HG02623 (cell line): ENCODE measurements around the gene P4HTM.

Source experiments
- ATAC-seq: cut with Tn5 transposase; IDR thresholded peaks from one replicate; pipeline ENCODE4 v1.9.1; 2021; ENCODE audit warnings: moderate library complexity; ENCODE audit not compliant: unreplicated experiment

P4HTM gene

GRCh38 chr3:48982686-48983085, 7.4 kb upstream of the P4HTM start:
- ATAC-seq, result no peak

GRCh38 chr3:48983096-48983495, 6.9 kb upstream of the P4HTM start:
- ATAC-seq, result no peak

- ATAC-seq, result no peak
Measured at GRCh38 chr3:48984663-48985062, 5.4 kb upstream of the P4HTM start.

- ATAC-seq, result no peak
Measured at GRCh38 chr3:48985831-48986376, 4.1 kb upstream of the P4HTM start.

GRCh38 chr3:48989126-48989795, 780 bp upstream of the P4HTM start:
- ATAC-seq, result no peak

- no peak for ATAC-seq
Measured at GRCh38 chr3:48990636-48991469, 812 bp downstream of the P4HTM start.

- no peak for ATAC-seq
Measured at GRCh38 chr3:48991851-48992545, 2.0 kb downstream of the P4HTM start.

- no peak for ATAC-seq
Measured at GRCh38 chr3:48993834-48994233, 3.8 kb downstream of the P4HTM start.

GRCh38 chr3:48996640-48997039, 6.6 kb downstream of the P4HTM start:
- ATAC-seq, result no peak

- no peak for ATAC-seq
Measured at GRCh38 chr3:48997102-48997635, 7.1 kb downstream of the P4HTM start.

GRCh38 chr3:48997714-48998637, 7.9 kb downstream of the P4HTM start:
- ATAC-seq, result no peak

- ATAC-seq, result no peak
Measured at GRCh38 chr3:48999085-48999858, 9.2 kb downstream of the P4HTM start.

GRCh38 chr3:49001155-49001554, 11.1 kb downstream of the P4HTM start:
- no peak for ATAC-seq

- ATAC-seq, result no peak
Measured at GRCh38 chr3:49004352-49005302, 14.6 kb downstream of the P4HTM start.

- no peak for ATAC-seq
Measured at GRCh38 chr3:49005303-49005680, 15.3 kb downstream of the P4HTM start.

GRCh38 chr3:49005998-49006397, 16.0 kb downstream of the P4HTM start:
- ATAC-seq, result no peak

GRCh38 chr3:49006408-49007067, 16.5 kb downstream of the P4HTM start:
- ATAC-seq, result peak; percentile 1
